ENCODE measurements around the gene TP73.

TP73 gene

GRCh38 chr1:3740752-3741151 lies 88.4 kb downstream of the TP73 start:
- Histone ChIP-seq H3K4me3 (replicated peaks; ENCODE audit: low read depth, low read length) (no peak overlapping the region), H3K27me3 (replicated peaks; ENCODE audit: control insufficient read depth, insufficient read depth, low read length) (no peaks in the 10 kb centered on the region), H3K36me3 (ENCODE audit: control insufficient read depth, insufficient read depth, low read length) (peaks cover 9% of the 10 kb centered on the region)
- no peak for TF ChIP-seq CTCF (IDR thresholded peaks at IDR 0.05; ENCODE audit: insufficient read depth, low read length, poor library complexity, severe bottlenecking)
- no peak for DNase-seq (ENCODE audit: extremely low read depth, insufficient read length)

- DNase-seq (ENCODE audit: extremely low read depth, insufficient read length), result no peak
- Histone ChIP-seq H3K36me3 (ENCODE audit: control insufficient read depth, insufficient read depth, low read length) (peaks cover 9% of the 10 kb centered on the region), H3K4me3 (replicated peaks; ENCODE audit: low read depth, low read length) (no peak overlapping the region), H3K27me3 (replicated peaks; ENCODE audit: control insufficient read depth, insufficient read depth, low read length) (no peaks in the 10 kb centered on the region)
- TF ChIP-seq CTCF (IDR thresholded peaks at IDR 0.05; ENCODE audit: insufficient read depth, low read length, poor library complexity, severe bottlenecking), result no peak
Observed at GRCh38 chr1:3741566-3742438, 89.5 kb downstream of the TP73 start.

GRCh38 chr1:3742439-3743298 lies 90.4 kb downstream of the TP73 start:
- TF ChIP-seq CTCF (IDR thresholded peaks at IDR 0.05; ENCODE audit: insufficient read depth, low read length, poor library complexity, severe bottlenecking), result no peak
- H3K27me3 ChIP-seq (replicated peaks; ENCODE audit: control insufficient read depth, insufficient read depth, low read length), result no peaks in the 10 kb centered on the region
- H3K36me3 ChIP-seq (ENCODE audit: control insufficient read depth, insufficient read depth, low read length), result peaks cover 9% of the 10 kb centered on the region

GRCh38 chr1:3743421-3743820 lies 91.1 kb downstream of the TP73 start:
- Histone ChIP-seq H3K27me3 (replicated peaks; ENCODE audit: control insufficient read depth, insufficient read depth, low read length) (no peaks in the 10 kb centered on the region), H3K4me3 (replicated peaks; ENCODE audit: low read depth, low read length) (no peak overlapping the region), H3K36me3 (ENCODE audit: control insufficient read depth, insufficient read depth, low read length) (peaks cover 4% of the 10 kb centered on the region)
- no peak for DNase-seq (ENCODE audit: extremely low read depth, insufficient read length)
- TF ChIP-seq CTCF (IDR thresholded peaks at IDR 0.05; ENCODE audit: insufficient read depth, low read length, poor library complexity, severe bottlenecking), result no peak

More at GRCh38 chr1:3742439-3743298, 90.4 kb downstream of the TP73 start:
- no peak overlapping the region for H3K4me3 ChIP-seq (replicated peaks; ENCODE audit: low read depth, low read length)
- DNase-seq (ENCODE audit: extremely low read depth, insufficient read length), result no peak

GRCh38 chr1:3743826-3744225 lies 91.5 kb downstream of the TP73 start:
- TF ChIP-seq CTCF (IDR thresholded peaks at IDR 0.05; ENCODE audit: insufficient read depth, low read length, poor library complexity, severe bottlenecking), result no peak
- no peak for DNase-seq (ENCODE audit: extremely low read depth, insufficient read length)
- Histone ChIP-seq H3K4me3 (replicated peaks; ENCODE audit: low read depth, low read length) (no peak overlapping the region), H3K36me3 (ENCODE audit: control insufficient read depth, insufficient read depth, low read length) (peaks cover 4% of the 10 kb centered on the region), H3K27me3 (replicated peaks; ENCODE audit: control insufficient read depth, insufficient read depth, low read length) (no peaks in the 10 kb centered on the region)
